Brain microvascular endothelial cell (primary cell): ENCODE results near the gene USP13.

Source experiments
- DNase-seq: peaks from one replicate; pipeline ENCODE4 v3.0.0-alpha.2; 2020
- H3K27ac ChIP-seq: fragments of 250-450 bp; sonication (Bioruptor Pico); 2 replicates; pipeline ENCODE4 v1.5.1; 2020; ENCODE audit warnings: mild to moderate bottlenecking, moderate library complexity
- H3K27me3 ChIP-seq: fragments of 250-450 bp; sonication (Bioruptor Pico); replicated peaks from 2 replicates; pipeline ENCODE4 v1.5.1; 2020; ENCODE audit warnings: mild to moderate bottlenecking
- H3K36me3 ChIP-seq: fragments of 250-450 bp; sonication (Bioruptor Pico); replicated peaks from 2 replicates; pipeline ENCODE4 v1.5.1; 2020; ENCODE audit warnings: mild to moderate bottlenecking
- H3K4me3 ChIP-seq: 2 replicates; pipeline ENCODE4 v1.5.1; 2011; ENCODE audit warnings: low read depth, mild to moderate bottlenecking, control low read depth, low read length, moderate library complexity
- in situ Hi-C: cut with HindIII; loops from 2 replicates; pipeline ENCODE4 v1.10.0; 2017; ENCODE audit warnings: low sequenced_read_pairs, low pct_ligation_motif_present
- TF ChIP-seq, protein P1 (sequence below): IDR thresholded peaks from 2 replicates; pipeline ENCODE4 v1.5.1; 2011; ENCODE audit warnings: low read depth, mild to moderate bottlenecking, moderate library complexity, low read length, control low read depth, inconsistent platforms; ENCODE audit errors: missing control alignments

The USP13 gene

DNA sequence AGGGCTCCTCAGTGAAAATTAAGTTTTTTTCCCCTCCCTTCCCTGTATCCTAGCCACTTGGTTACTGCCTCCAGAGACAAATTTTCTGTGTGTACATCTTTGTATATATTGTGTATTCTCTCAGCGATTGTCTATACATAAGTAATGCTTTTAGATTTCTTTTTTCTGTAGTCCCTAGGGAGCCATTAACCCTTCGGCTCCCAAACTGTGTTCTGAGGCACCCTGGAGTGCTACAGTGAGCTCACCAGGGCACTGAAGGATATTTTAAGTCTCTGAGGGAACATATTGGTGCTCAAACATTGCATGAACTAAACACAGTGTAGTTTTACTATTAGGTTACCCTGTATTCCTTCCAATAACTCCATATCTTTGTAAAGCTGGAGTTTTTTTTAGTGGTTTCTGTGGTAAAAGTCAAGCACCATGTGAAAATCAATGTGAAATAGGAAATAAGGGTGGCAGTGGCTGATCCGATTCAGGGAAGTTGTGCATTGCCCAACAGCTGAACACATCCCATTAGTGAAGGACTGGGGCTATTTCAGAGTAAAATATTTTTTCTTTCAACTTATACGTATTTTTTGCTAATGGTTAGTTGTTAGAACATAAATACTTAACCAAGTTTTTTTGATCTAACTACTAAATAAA, 43.0 kb downstream of the USP13 start:
- TF ChIP-seq, protein P1, sequence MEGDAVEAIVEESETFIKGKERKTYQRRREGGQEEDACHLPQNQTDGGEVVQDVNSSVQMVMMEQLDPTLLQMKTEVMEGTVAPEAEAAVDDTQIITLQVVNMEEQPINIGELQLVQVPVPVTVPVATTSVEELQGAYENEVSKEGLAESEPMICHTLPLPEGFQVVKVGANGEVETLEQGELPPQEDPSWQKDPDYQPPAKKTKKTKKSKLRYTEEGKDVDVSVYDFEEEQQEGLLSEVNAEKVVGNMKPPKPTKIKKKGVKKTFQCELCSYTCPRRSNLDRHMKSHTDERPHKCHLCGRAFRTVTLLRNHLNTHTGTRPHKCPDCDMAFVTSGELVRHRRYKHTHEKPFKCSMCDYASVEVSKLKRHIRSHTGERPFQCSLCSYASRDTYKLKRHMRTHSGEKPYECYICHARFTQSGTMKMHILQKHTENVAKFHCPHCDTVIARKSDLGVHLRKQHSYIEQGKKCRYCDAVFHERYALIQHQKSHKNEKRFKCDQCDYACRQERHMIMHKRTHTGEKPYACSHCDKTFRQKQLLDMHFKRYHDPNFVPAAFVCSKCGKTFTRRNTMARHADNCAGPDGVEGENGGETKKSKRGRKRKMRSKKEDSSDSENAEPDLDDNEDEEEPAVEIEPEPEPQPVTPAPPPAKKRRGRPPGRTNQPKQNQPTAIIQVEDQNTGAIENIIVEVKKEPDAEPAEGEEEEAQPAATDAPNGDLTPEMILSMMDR: no peak
- H3K36me3 ChIP-seq: no peaks in the 10 kb centered on the region
- H3K4me3 ChIP-seq: no peak overlapping the region
- in situ Hi-C loops: no loop called here
- DNase-seq: no peak
- H3K27ac ChIP-seq: no peak overlapping the region
- no peaks in the 10 kb centered on the region for H3K27me3 ChIP-seq

DNA sequence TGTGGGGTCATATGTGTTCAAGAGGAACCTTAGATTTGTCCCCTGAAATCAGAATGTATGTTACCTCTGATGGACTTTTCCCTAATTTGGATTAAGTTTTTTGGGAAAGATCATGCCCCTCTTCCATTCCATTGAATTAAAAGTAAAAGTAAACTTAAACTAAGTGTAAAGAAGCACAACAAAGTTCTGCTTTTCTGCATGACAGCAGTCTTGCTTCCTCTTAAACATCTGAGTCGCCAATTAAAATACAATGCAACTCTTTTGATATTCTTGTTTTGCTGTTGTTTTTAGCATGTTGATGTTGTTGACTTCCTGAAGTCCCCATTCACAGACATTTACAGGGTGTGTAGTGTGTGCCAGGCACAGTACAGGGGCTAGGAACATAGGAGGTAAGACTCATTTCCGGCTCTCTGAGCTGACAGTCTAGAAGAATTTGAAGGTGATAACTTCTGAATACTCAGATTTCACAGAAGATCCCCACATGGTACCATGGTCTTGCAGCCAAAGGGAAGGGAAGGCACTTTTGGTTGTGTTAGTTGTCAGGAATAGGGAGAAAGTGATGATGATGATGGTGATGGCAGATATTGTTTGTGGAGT, 45.0 kb downstream of the USP13 start:
- no peak overlapping the region for H3K27ac ChIP-seq
- in situ Hi-C loops: no loop called here
- TF ChIP-seq, protein P1: no peak
- no peak overlapping the region for H3K4me3 ChIP-seq
- DNase-seq: no peak
- H3K27me3 ChIP-seq: no peaks in the 10 kb centered on the region
- no peaks in the 10 kb centered on the region for H3K36me3 ChIP-seq

DNA sequence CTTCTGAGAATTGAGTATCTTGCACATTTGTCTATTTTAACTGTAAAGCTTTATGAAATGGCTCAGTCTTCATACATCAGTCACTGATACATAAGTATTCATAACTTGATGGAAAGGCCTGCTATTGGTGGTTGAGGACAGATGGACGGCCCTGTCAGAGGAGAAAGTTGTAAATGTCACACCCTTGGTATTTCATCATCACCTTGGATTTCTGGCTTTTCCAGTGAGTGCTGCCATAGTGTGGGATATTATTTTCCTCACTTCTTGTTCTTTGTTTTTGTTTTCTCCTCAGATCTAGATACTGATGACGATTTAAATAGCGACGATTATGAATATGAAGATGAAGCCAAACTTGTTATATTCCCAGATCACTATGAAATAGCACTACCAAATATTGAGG, 47.9 kb downstream of the USP13 start:
- Histone ChIP-seq H3K36me3 (no peaks in the 10 kb centered on the region), H3K4me3 (no peak overlapping the region), H3K27ac (no peak overlapping the region), H3K27me3 (no peaks in the 10 kb centered on the region)
- no peak for DNase-seq
- TF ChIP-seq, protein P1: no peak
- in situ Hi-C loops: no loop called here

DNA sequence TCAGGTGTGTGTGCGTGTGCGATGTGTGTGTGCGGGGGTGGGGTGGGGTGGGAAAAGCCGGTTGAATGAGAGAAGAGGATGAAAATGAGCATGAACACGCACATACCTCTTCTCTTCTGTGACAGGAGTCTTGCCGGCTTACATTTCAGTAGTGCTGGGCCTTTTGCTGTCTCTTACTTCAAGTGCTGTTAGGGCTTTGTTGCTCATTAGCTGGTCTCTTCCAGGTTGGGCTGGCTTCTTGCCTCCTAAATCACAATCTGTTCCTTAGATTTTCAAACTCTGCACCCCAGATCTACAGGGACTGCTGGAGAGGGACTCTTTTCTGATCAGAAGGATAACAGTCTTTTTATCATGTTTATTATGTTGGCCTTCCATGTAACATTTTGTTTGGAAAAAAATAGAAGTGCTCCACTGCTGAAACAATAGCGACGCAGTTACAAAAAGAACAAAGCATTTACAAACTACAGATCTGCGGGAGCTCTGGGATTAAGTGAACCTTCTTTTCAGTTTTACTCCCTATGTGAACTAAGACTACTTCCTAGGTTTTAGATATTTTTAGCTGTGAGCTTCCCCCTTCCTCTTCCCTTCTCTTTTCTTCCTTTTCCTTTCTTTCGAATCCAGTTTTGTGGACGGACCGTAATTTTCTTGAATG, 48.5 kb downstream of the USP13 start:
- Histone ChIP-seq H3K27ac (no peak overlapping the region), H3K4me3 (no peak overlapping the region), H3K36me3 (no peaks in the 10 kb centered on the region), H3K27me3 (no peaks in the 10 kb centered on the region)
- TF ChIP-seq, protein P1: no peak
- no peak for DNase-seq
- in situ Hi-C loops: no loop called here

DNA sequence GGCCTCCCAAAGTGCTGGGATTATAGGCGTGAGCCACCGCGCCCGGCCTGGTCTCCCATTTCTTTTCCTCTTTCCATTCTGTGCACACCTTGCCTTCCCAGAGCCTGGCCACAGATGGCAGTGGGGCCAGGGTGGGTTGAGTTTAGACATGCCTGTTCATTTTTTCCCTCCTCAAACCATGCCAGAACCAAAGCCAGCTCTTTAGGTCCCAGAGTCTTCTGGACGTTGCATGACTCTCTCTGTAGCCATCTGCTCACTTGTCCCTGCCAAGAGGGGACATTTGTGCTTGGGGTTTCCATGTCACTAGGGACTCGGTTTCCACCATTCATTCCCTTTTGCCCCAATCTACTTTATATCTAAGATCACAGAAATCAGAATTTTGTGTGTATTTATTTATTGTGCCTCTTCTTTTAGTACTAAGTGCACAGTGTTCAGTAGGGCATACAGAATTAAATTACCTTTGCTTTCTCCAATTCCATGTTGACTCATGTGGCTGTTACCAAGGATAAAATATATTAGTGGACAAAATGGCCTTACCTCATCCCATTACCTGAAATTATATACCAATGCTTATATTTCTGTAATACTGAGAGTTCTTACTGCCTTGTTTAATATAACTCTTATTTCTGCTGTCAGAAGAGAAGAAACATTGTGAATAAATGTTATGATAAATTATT, 49.6 kb downstream of the USP13 start:
- H3K27me3 ChIP-seq: no peaks in the 10 kb centered on the region
- no peak overlapping the region for H3K4me3 ChIP-seq
- peaks cover 3% of the 10 kb centered on the region for H3K36me3 ChIP-seq
- H3K27ac ChIP-seq: no peak overlapping the region
- in situ Hi-C loops: no loop called here
- TF ChIP-seq, protein P1: no peak
- DNase-seq: no peak
